GM12878 (cell line): ENCODE data around the gene MSI2. TPM values are rescaled to one million over a fixed set of nuclear protein-coding genes. Genes with fewer than 3 reads are reported as not detected.

Source experiments
- ATAC-seq: fragments of 200-7000 bp; cut with Tn5 transposase; 3 replicates; pipeline ENCODE4 v1.9.1; 2020; ENCODE audit warnings: mild to moderate bottlenecking, moderate library complexity
- BruUV-seq: library from RNA; stranded (reverse); fragments of 400-500 nt; replicated peaks from 2 replicates; lab custom pipeline; 2021; lab: Mats Ljungman, UMichigan
- CTCF ChIA-PET: fragments of 300-600 bp; sonication (Branson Sonifier 250); formaldehyde crosslinking; extraction: SDS; loops from one replicate; lab custom pipeline; 2021; ENCODE audit warnings: inconsistent platforms; lab: Yijun Ruan, JAX
- POLR2A ChIA-PET: fragments of 350-600 bp; formaldehyde crosslinking; extraction: SDS; loops from one replicate; lab custom pipeline; 2021; ENCODE audit warnings: inconsistent platforms; lab: Charles Lee
- RAD21 ChIA-PET: fragments of 300-600 bp; sonication (Branson Sonifier 250); formaldehyde crosslinking; loops from one replicate; lab custom pipeline; 2023; ENCODE audit warnings: antibody characterized with exemption; ENCODE audit not compliant: unreplicated experiment; lab: Charles Lee
- SMC1A ChIA-PET: fragments of 300-600 bp; sonication (Branson Sonifier 250); formaldehyde crosslinking; loops from one replicate; lab custom pipeline; 2023; ENCODE audit not compliant: unreplicated experiment, uncharacterized antibody; lab: Charles Lee
- DNase-seq: peaks from one replicate; pipeline ENCODE4 v3.0.0-alpha.2; 2011; ENCODE audit warnings: low read depth, low spot score
- FAIRE-seq: peaks from 3 replicates; lab custom pipeline; 2011; peaks lifted over from hg19 to GRCh38; lab: Jason Lieb, UNC
- H2AFZ ChIP-seq: 2 replicates; pipeline ENCODE4 v1.6.0; 2011; ENCODE audit warnings: low read depth, low read length, control low read depth; ENCODE audit not compliant: control insufficient read depth
- H3K27ac ChIP-seq: 2 replicates; pipeline ENCODE4 v1.5.1; 2011; ENCODE audit warnings: control low read depth; ENCODE audit not compliant: control insufficient read depth, insufficient read depth
- H3K27me3 ChIP-seq, 2 experiments: replicated peaks in 1 of 2; 2 replicates each; pipeline versions ENCODE4 v1.6.0 to v1.6.1; 2011; ENCODE audit warnings: low read length in 1 of 2; ENCODE audit not compliant: control insufficient read depth in 2 of 2, insufficient read depth in 2 of 2
- H3K36me3 ChIP-seq, 2 experiments: 2 replicates each; pipeline ENCODE4 v1.5.1; 2011; ENCODE audit warnings: low read length in 1 of 2; ENCODE audit not compliant: control insufficient read depth in 2 of 2, insufficient read depth in 2 of 2
- H3K4me1 ChIP-seq: 2 replicates; pipeline ENCODE4 v1.6.1; 2011; ENCODE audit warnings: mild to moderate bottlenecking, low read length, moderate library complexity, mixed read lengths; ENCODE audit not compliant: control insufficient read depth, insufficient read depth
- H3K4me2 ChIP-seq: 2 replicates; pipeline ENCODE4 v1.6.0; 2011; ENCODE audit warnings: control low read depth; ENCODE audit not compliant: control insufficient read depth, insufficient read depth
- H3K4me3 ChIP-seq: fragments of 200-600 bp; sonication (generic); 2 replicates; pipeline ENCODE4 v1.5.1; 2016
- H3K79me2 ChIP-seq: 2 replicates; pipeline ENCODE4 v1.6.0; 2011; ENCODE audit warnings: low read length; ENCODE audit not compliant: control insufficient read depth, insufficient read depth
- H3K9ac ChIP-seq: 2 replicates; pipeline ENCODE4 v1.8.0; 2011; ENCODE audit warnings: low read length, control low read depth, mixed read lengths; ENCODE audit not compliant: control insufficient read depth, insufficient read depth
- H3K9me3 ChIP-seq: replicated peaks from 3 replicates; pipeline ENCODE4 v1.5.1; 2011; ENCODE audit warnings: mild to moderate bottlenecking, low read length; ENCODE audit not compliant: control insufficient read depth, insufficient read depth
- H4K20me1 ChIP-seq: 2 replicates; pipeline ENCODE4 v1.6.0; 2011; ENCODE audit not compliant: control insufficient read depth, insufficient read depth
- BCL11A ChIP-seq: IDR thresholded peaks from 2 replicates; pipeline ENCODE4 v1.6.1; 2011; ENCODE audit warnings: low read depth, low read length
- CTCF ChIP-seq, 3 experiments: IDR thresholded peaks in 2 of 3; conservative IDR thresholded peaks in 1 of 3; 2 replicates each; pipeline ENCODE4 v1.5.1; 2011; ENCODE audit warnings: low read depth in 3 of 3, low read length in 3 of 3, mild to moderate bottlenecking in 3 of 3, control low read depth in 2 of 3, moderate library complexity in 2 of 3, inconsistent platforms in 1 of 3, mixed read lengths in 1 of 3; ENCODE audit not compliant: control insufficient read depth in 2 of 3, insufficient read depth in 1 of 3; ENCODE audit errors: extremely low read depth in 1 of 3
- DPF2 ChIP-seq: fragments of 450-650 bp; IDR thresholded peaks from 2 replicates; pipeline ENCODE4 v1.6.1; 2017; ENCODE audit warnings: mild to moderate bottlenecking
- GATAD2B ChIP-seq: fragments of 450-650 bp; conservative IDR thresholded peaks from 2 replicates; pipeline ENCODE4 v1.6.1; 2017; ENCODE audit warnings: low read depth, mild to moderate bottlenecking, moderate library complexity
- IKZF1 ChIP-seq: fragments of 450-650 bp; conservative IDR thresholded peaks from 2 replicates; pipeline ENCODE4 v1.6.1; 2017; ENCODE audit warnings: antibody characterized with exemption, mild to moderate bottlenecking
- IRF5 ChIP-seq: fragments of 450-650 bp; IDR thresholded peaks from 2 replicates; pipeline ENCODE4 v1.6.1; 2017; ENCODE audit warnings: borderline replicate concordance
- MEF2A ChIP-seq: IDR thresholded peaks from 2 replicates; pipeline ENCODE4 v1.6.1; 2011; ENCODE audit warnings: low read depth, mild to moderate bottlenecking, low read length, moderate library complexity; ENCODE audit not compliant: insufficient read depth
- MEF2B ChIP-seq: fragments of 450-650 bp; IDR thresholded peaks from 2 replicates; pipeline ENCODE4 v1.6.1; 2018; ENCODE audit warnings: mild to moderate bottlenecking, moderate library complexity; ENCODE audit not compliant: partially characterized antibody, poor library complexity, severe bottlenecking
- NFYB ChIP-seq: IDR thresholded peaks from 2 replicates; pipeline ENCODE4 v1.6.1; 2011; ENCODE audit warnings: low read depth, mild to moderate bottlenecking, low read length, improper control_type of control experiment, moderate library complexity; ENCODE audit not compliant: insufficient read depth
- POU2F2 ChIP-seq: IDR thresholded peaks from 3 replicates; pipeline ENCODE4 v1.6.1; 2011; ENCODE audit warnings: low read depth, mild to moderate bottlenecking, low read length, borderline replicate concordance
- RELA ChIP-seq: fragments of 450-650 bp; IDR thresholded peaks from 2 replicates; pipeline ENCODE4 v1.8.0; 2014; ENCODE audit warnings: borderline replicate concordance; ENCODE audit not compliant: partially characterized antibody
- TARDBP ChIP-seq: IDR thresholded peaks from 2 replicates; pipeline ENCODE4 v1.6.1; 2016; ENCODE audit warnings: borderline replicate concordance
- WGBS: methylation state at CpG from one replicate; pipeline ENCODE4 v1.1.6; 2016; ENCODE audit warnings: low lambda C conversion rate; ENCODE audit not compliant: insufficient replicate concordance, insufficient coverage; ENCODE audit errors: missing lambda C conversion rate; 5-methylcytosine and 5-hydroxymethylcytosine counted together
- in situ Hi-C: fragments of 300-500 bp; cut with MboI; formaldehyde crosslinking; loops from 9 replicates; pipeline ENCODE4 v1.14.3; 2018; ENCODE audit warnings: mixed read lengths
- intact Hi-C: fragments of 100-400 bp; cut with micrococcal nuclease; formaldehyde crosslinking; loops from one replicate; pipeline ENCODE4 v1.14.2; 2022; ENCODE audit not compliant: unreplicated experiment
- polyA plus RNA-seq, 11 experiments: library from polyadenylated mRNA; depleted of rRNA in 4 of 11; unstranded in 6 of 11; stranded (reverse) in 5 of 11; fragments of >200 nt; fragmentation: Nextera tagmentation in 4 of 11; fragmentation: Illumina TruSeq in 1 of 11; extraction: Ambion mirVana in 4 of 11; extraction: Trizol in 1 of 11; gene quantifications; 1 replicate in 1 of 11; 2 replicates in 10 of 11; pipeline versions ENCODE4 v1.2.1 to v1.2.3, GENCODE V29; 2011 to 2016; ENCODE audit warnings: inconsistent platforms in 2 of 11, missing spikeins in 2 of 11, low read depth in 1 of 11
- total RNA-seq, 4 experiments: library from RNA; depleted of rRNA in 3 of 4; stranded (reverse); fragments of >200 nt in 3 of 4; fragmentation: Illumina TruSeq in 1 of 4; extraction: Trizol in 1 of 4; gene quantifications; 2 replicates each; pipeline versions ENCODE4 v1.2.1 to v1.2.3, GENCODE V29; 2013 to 2021

MSI2 gene
- total and polyA plus RNA-seq, 10 of the 15 experiments (the other 5 are each of a cell fraction or from before 2014, with no cell fraction given): 6.1 to 76.1 (median 42.0) TPM

- peaks cover 11% of the 10 kb centered on the region for H3K79me2 ChIP-seq
- H3K9ac ChIP-seq: no peak overlapping the region
- no peak overlapping the region for H2AFZ ChIP-seq
- no peak for TF ChIP-seq IRF5
- H3K27ac ChIP-seq: no peak overlapping the region
- no peaks in the 10 kb centered on the region for H3K9me3 ChIP-seq
- 98% methylated on average over 12 of the region's 12 CpGs for WGBS
- ChIA-PET RAD21 (no interaction called here), CTCF (interaction anchor here (1.2 kb wide), 1 partner anchor 104 kb away, joined by 3 read pairs; no protein-coding TSS in a partner anchor), SMC1A (interaction anchor here (0.5 to 2.7 kb wide), 6 partner anchors 18 to 254 kb away, joined by 3 to 10 read pairs (median 6); no protein-coding TSS in a partner anchor), POLR2A (no interaction called here)
- no TSS peak for BruUV-seq
- no peak overlapping the region for H3K4me3 ChIP-seq
- FAIRE-seq (no peak), ATAC-seq (no peak), DNase-seq (no peak)
- intact Hi-C loops: no loop called here
- H4K20me1 ChIP-seq: no peaks in the 10 kb centered on the region
- in situ Hi-C loops: no loop called here
- no peaks in the 10 kb centered on the region for H3K27me3 ChIP-seq
- H3K4me1 ChIP-seq: peaks cover 29% of the 10 kb centered on the region
- peaks cover 0 to 12% of the 10 kb centered on the region in 2 experiments; a peak in 3 of 4 replicates for H3K36me3 ChIP-seq
- H3K4me2 ChIP-seq: no peak overlapping the region
These were observed 81.1 kb downstream of the MSI2 start for GRCh38 chr17:57337390-57337789.

GRCh38 chr17:57338257-57338914 lies 82.1 kb downstream of the MSI2 start:
- Histone ChIP-seq H3K4me3 (peak overlapping the region; percentile 20; the same call in 1 of the 2 replicates), H3K36me3 (peaks cover 0 to 12% of the 10 kb centered on the region in 2 experiments; a peak in 3 of 4 replicates), H3K4me1 (peaks cover 29% of the 10 kb centered on the region), H3K9ac (no peak overlapping the region), H2AFZ (no peak overlapping the region), H3K79me2 (peaks cover 11% of the 10 kb centered on the region), H3K27ac (peak overlapping the region; percentile 64), H3K4me2 (peak overlapping the region; percentile 79), H4K20me1 (no peaks in the 10 kb centered on the region), H3K9me3 (no peaks in the 10 kb centered on the region), H3K27me3 (no peaks in the 10 kb centered on the region)
- CTCF ChIA-PET: interaction anchor here (0.5 to 1.2 kb wide), 4 partner anchors 34 to 349 kb away, joined by 3 to 4 read pairs (median 3); no protein-coding TSS in a partner anchor
- ATAC-seq (peak; percentile 92), FAIRE-seq (peak; percentile 83), DNase-seq (peak; percentile 64)
- in situ Hi-C loops (no loop called here), intact Hi-C loops (loop anchor here (2.0 kb wide), 1 partner anchor 18 kb away; no protein-coding TSS in a partner anchor)
- SMC1A ChIA-PET: interaction anchor here (0.5 to 2.7 kb wide), 9 partner anchors 12 to 108 kb away, joined by 3 to 10 read pairs (median 4); no protein-coding TSS in a partner anchor
- RAD21 ChIA-PET: interaction anchor here (0.7 to 5.5 kb wide), 6 partner anchors 18 to 93 kb away, joined by 3 to 38 read pairs (median 4); no protein-coding TSS in a partner anchor
- WGBS: 29% methylated on average over 13 of the region's 13 CpGs
- no TSS peak for BruUV-seq
- POLR2A ChIA-PET: interaction anchor here (0.7 to 1.3 kb wide), 2 partner anchors 20 to 81 kb away, joined by 3 to 5 read pairs; no protein-coding TSS in a partner anchor
- peak; percentile 35; the same call in 1 of the 2 replicates for TF ChIP-seq GATAD2B
- TF ChIP-seq TARDBP: no peak
- TF ChIP-seq IKZF1: peak; percentile 74
- TF ChIP-seq MEF2A: 0 out of 2 replicates have a peak, but pooled peaks have one; percentile 28
- no peak for TF ChIP-seq MEF2B
- TF ChIP-seq RELA: no peak
- TF ChIP-seq CTCF (IDR thresholded peaks at IDR 0.05 in 2 of 3, conservative IDR thresholded peaks at IDR 0.05 in 1 of 3; ENCODE audit: control insufficient read depth in 2 of 3, extremely low read depth in 1 of 3, insufficient read depth in 1 of 3, low read depth in 3 of 3, low read length in 3 of 3): no peak
- TF ChIP-seq POU2F2: peak; percentile 68; the same call in 1 of the 3 replicates
- peak; percentile 87 for TF ChIP-seq DPF2
- TF ChIP-seq BCL11A: peak; percentile 80
- TF ChIP-seq NFYB: no peak
